Prostate gland (tissue), 2 donors: Measurements from ENCODE around the gene RGS11. TPM values are rescaled to one million over a fixed set of nuclear protein-coding genes. Genes with fewer than 3 reads are reported as not detected.

Experiments
- DNase-seq: peaks from one replicate; pipeline ENCODE4 v3.0.0-alpha.2; 2019; ENCODE audit warnings: low spot score
- H3K27ac ChIP-seq, 2 donors: fragments of 200-600 bp; sonication (generic); 2 replicates each; pipeline ENCODE4 v1.5.1; 2017 to 2019
- H3K27me3 ChIP-seq: fragments of 200-600 bp; sonication (generic); replicated peaks from 2 replicates; pipeline ENCODE4 v1.5.1; 2019; ENCODE audit not compliant: insufficient read depth
- H3K36me3 ChIP-seq, 2 donors: fragments of 200-600 bp; sonication (generic); 1 replicate in 1 of 2; 2 replicates in 1 of 2; pipeline versions ENCODE4 v1.5.1 to v1.8.1; 2017 to 2019
- H3K4me1 ChIP-seq: fragments of 200-600 bp; sonication (generic); replicated peaks from 2 replicates; pipeline ENCODE4 v1.5.1; 2019
- H3K4me3 ChIP-seq, 2 donors: fragments of 200-600 bp; sonication (generic); 2 replicates each; pipeline ENCODE4 v1.5.1; 2017 to 2019
- H3K9me3 ChIP-seq: fragments of 200-600 bp; sonication (generic); 2 replicates; pipeline ENCODE4 v1.5.1; 2017
- CTCF ChIP-seq, 4 experiments: fragments of 200-600 bp in 2 of 4; fragments of 450-650 bp in 2 of 4; sonication (generic) in 2 of 4; IDR thresholded peaks; 1 replicate in 3 of 4; 2 replicates in 1 of 4; pipeline ENCODE4 v1.5.1; 2016 to 2019; ENCODE audit warnings: antibody characterized with exemption in 4 of 4, mild to moderate bottlenecking in 2 of 4, moderate library complexity in 2 of 4
- POLR2A ChIP-seq: fragments of 450-650 bp; IDR thresholded peaks from one replicate; pipeline ENCODE4 v1.6.1; 2016; ENCODE audit warnings: antibody characterized with exemption, mild to moderate bottlenecking
- POLR2AphosphoS5 ChIP-seq: sonication (generic); formaldehyde crosslinking; IDR thresholded peaks from one replicate; pipeline ENCODE4 v1.6.1; 2017; ENCODE audit warnings: antibody characterized with exemption
- WGBS: methylation state at CpG from one replicate; pipeline ENCODE4 v1.1.5; 2018; 5-methylcytosine and 5-hydroxymethylcytosine counted together
- intact Hi-C: fragments of 100-400 bp; cut with DNase I; formaldehyde crosslinking; loops from one replicate; pipeline ENCODE4 v1.14.2; 2022
- total RNA-seq, 2 donors: library from RNA; depleted of rRNA; stranded (reverse); fragments of >200 nt; gene quantifications; one replicate each; pipeline ENCODE4 v1.1.0, GENCODE V29; 2016

Gene RGS11
- total RNA-seq, 2 donors from 2014 or later: 2.3 to 5.9 TPM

- Histone ChIP-seq H3K36me3 (peaks cover 5 to 6% of the 10 kb centered on the region in 2 donors), H3K9me3 (no peaks in the 10 kb centered on the region), H3K4me3 (no peak overlapping the region), H3K27me3 (no peaks in the 10 kb centered on the region), H3K4me1 (no peaks in the 10 kb centered on the region), H3K27ac (no peak overlapping the region)
- DNase-seq: no peak
- intact Hi-C loops: no loop called here
- 92% methylated on average over 28 of the region's 33 CpGs for WGBS
- TF ChIP-seq POLR2A: no peak
- no peak for TF ChIP-seq POLR2AphosphoS5
- TF ChIP-seq CTCF (IDR thresholded peaks at IDR 0.05): no peak
These were observed 12.5 kb upstream of the RGS11 start for GRCh38 chr16:287981-288920.

DNA sequence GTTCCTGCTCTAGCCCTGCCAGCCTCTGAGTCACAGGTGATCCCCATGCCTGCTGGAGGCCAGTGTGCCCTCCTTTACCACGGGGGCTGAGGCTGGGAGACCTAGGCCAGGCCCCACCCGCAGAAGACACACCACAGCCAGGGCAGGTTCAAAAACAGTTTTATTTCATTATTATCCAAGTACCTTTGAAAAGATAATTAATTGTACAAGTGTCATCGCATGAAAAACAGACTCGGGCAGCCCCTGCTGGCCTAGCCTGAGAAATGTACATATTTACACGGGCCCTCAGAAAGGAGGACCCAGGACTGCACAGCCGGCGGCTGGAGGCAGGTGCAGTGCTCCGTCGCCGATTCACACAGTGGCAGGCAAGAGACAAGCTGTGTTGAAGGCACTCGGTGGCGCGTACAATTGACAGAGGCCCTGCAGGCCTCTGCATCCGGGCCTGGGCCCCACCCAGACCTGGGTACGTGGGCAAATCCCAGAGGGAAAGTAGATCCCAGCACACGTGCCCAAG, 11.6 kb upstream of the RGS11 start:
- Histone ChIP-seq H3K27me3 (no peaks in the 10 kb centered on the region), H3K4me1 (no peaks in the 10 kb centered on the region), H3K4me3 (no peak overlapping the region), H3K9me3 (no peaks in the 10 kb centered on the region), H3K27ac (no peak overlapping the region), H3K36me3 (peaks cover 5 to 6% of the 10 kb centered on the region in 2 donors)
- no peak for DNase-seq
- intact Hi-C loops: no loop called here
- no peak for TF ChIP-seq POLR2AphosphoS5
- 72% methylated on average over 16 of the region's 16 CpGs for WGBS

DNA sequence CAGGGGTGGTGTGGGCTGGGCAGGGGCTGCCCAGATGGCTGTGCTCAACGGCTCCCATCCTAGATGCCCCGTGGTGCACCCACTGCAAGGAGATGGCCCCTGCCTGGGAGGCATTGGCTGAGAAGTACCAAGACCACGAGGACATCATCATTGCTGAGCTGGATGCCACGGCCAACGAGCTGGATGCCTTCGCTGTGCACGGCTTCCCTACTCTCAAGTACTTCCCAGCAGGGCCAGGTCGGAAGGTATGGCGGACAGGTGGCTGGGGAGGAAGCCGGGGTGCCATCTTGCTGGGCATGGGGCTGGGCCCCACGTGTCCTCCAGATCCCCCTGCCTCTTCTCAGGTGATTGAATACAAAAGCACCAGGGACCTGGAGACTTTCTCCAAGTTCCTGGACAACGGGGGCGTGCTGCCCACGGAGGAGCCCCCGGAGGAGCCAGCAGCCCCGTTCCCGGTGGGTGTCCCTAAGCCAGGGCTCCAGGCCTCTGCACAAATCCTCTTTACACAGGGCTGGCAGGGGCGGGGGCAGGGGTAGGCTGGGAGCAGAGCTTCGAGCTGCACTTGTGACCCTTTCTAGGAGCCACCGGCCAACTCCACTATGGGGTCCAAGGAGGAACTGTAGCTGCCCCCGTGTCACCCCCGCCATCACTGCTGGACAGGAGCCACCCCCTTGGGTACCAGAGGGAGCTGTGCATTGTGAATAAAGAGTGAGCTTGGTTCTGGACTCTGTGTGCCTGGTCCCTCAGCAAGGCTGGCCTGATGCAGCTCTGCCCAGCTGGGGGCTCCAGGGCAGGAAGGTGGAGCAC, 10.9 kb upstream of the RGS11 start:
- Histone ChIP-seq H3K4me1 (no peaks in the 10 kb centered on the region), H3K9me3 (no peaks in the 10 kb centered on the region), H3K36me3 (peaks cover 5 to 6% of the 10 kb centered on the region in 2 donors), H3K4me3 (no peak overlapping the region), H3K27me3 (peaks cover 1% of the 10 kb centered on the region), H3K27ac (no peak overlapping the region)
- intact Hi-C loops: no loop called here
- no peak for TF ChIP-seq POLR2A
- no peak for TF ChIP-seq CTCF (IDR thresholded peaks at IDR 0.05)
- no peak for TF ChIP-seq POLR2AphosphoS5
- DNase-seq: no peak
- 90% methylated on average over 22 of the region's 22 CpGs for WGBS

DNA sequence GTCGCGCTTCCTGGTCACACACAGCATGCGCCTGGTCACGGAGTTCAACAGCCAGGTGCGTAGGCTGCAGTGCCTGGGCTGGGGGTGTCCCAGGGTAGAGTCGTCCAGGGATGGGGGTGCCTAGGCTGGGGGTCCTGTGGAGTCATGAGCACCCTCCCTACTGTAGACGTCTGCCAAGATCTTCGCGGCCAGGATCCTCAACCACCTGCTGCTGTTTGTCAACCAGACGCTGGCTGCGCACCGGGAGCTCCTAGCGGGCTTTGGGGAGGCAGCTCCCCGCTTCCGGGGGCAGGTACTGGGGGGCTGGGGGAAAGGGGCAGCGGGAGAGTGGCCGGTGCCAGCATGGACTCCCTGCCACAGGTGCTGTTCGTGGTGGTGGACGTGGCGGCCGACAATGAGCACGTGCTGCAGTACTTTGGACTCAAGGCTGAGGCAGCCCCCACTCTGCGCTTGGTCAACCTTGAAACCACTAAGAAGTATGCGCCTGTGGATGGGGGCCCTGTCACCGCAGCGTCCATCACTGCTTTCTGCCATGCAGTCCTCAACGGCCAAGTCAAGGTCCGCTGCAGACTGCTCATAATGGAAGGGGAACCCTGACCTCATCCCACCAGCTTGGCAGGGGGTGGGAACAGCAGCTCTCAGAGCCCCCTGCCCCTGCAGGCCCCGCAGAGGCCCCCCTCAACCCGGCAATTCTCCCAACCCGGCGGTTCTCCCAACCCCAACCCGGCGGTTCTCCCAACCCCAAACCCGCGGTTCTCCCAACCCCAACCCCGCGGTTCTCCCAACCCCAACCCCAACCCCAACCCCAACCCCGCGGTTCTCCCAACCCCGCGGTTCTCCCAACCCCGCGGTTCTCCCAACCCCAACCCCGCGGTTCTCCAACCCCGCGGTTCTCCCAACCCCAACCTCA, 9.7 kb upstream of the RGS11 start:
- Histone ChIP-seq H3K4me1 (peaks cover 5% of the 10 kb centered on the region), H3K36me3 (peaks cover 3 to 6% of the 10 kb centered on the region in 2 donors), H3K27ac (no peak overlapping the region), H3K4me3 (no peak overlapping the region), H3K9me3 (no peaks in the 10 kb centered on the region), H3K27me3 (peaks cover 6% of the 10 kb centered on the region)
- DNase-seq: no peak
- intact Hi-C loops: no loop called here
- WGBS: 93% methylated on average over 46 of the region's 48 CpGs
- TF ChIP-seq POLR2AphosphoS5 (no peak), CTCF (IDR thresholded peaks at IDR 0.05) (no peak), POLR2A (no peak)
